ENCODE data around the gene ADAMTS2.

GRCh38 chr5:179164331-179165311 is 180.6 kb downstream of the ADAMTS2 start:
- TF ChIP-seq POLR2A (IDR thresholded peaks at IDR 0.05; ENCODE audit: low read depth, low read length) (no peak), TAF1 (IDR thresholded peaks at IDR 0.05; ENCODE audit: low read depth, low read length) (no peak), POLR2AphosphoS5 (IDR thresholded peaks at IDR 0.05; ENCODE audit: low read depth, low read length) (no peak), POU2F2 (IDR thresholded peaks at IDR 0.05; ENCODE audit: low read depth, low read length) (no peak), SPI1 (IDR thresholded peaks at IDR 0.05; ENCODE audit: low read depth, low read length) (no peak)

Measured in GM12891 (cell line).